HEK293 (cell line): Measurements from ENCODE around the gene ZKSCAN1.

ENCODE experiments used
- KLF9 ChIP-seq: fragments of 450-650 bp; formaldehyde crosslinking; IDR thresholded peaks from 2 replicates; pipeline ENCODE4 v1.5.1; 2016; ENCODE audit warnings: missing biosample characterization, missing genetic modification characterization, low read depth
- ZNF335 ChIP-seq: fragments of 450-650 bp; formaldehyde crosslinking; conservative IDR thresholded peaks from 2 replicates; pipeline ENCODE4 v1.5.1; 2016; ENCODE audit warnings: missing biosample characterization, missing genetic modification characterization
- TF ChIP-seq, protein P1 (sequence below): fragments of 450-650 bp; formaldehyde crosslinking; IDR thresholded peaks from 2 replicates; pipeline ENCODE4 v1.5.1; 2016; ENCODE audit warnings: missing biosample characterization, missing genetic modification characterization
- TF ChIP-seq, protein P2 (sequence below): fragments of 450-650 bp; formaldehyde crosslinking; IDR thresholded peaks from 2 replicates; pipeline ENCODE4 v1.5.1; 2016; ENCODE audit warnings: missing biosample characterization, missing genetic modification characterization
- TF ChIP-seq, protein P3 (sequence below): fragments of 450-650 bp; formaldehyde crosslinking; IDR thresholded peaks from 2 replicates; pipeline ENCODE4 v1.5.1; 2016; ENCODE audit warnings: missing biosample characterization, missing genetic modification characterization

DNA sequence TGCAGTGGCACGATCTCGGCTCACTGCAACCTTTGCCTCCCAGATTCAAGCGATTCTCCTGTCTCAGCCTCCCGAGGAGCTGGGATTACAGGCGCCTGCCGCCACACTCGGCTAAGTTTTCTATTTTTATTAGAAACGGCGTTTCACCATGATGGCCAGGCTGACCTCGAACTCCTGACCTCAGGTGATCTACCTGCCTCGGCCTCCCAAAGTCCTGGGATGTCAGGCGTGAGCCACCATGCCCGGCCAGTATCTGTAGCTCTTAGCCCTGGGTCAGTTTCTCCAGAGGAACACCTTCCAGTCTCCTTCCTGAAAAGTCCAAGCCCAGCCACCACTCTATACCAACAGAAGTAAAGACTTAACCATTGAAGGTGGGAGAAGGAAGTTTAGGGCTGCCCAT, 15.2 kb upstream of the ZKSCAN1 start:
- TF ChIP-seq, protein P1, sequence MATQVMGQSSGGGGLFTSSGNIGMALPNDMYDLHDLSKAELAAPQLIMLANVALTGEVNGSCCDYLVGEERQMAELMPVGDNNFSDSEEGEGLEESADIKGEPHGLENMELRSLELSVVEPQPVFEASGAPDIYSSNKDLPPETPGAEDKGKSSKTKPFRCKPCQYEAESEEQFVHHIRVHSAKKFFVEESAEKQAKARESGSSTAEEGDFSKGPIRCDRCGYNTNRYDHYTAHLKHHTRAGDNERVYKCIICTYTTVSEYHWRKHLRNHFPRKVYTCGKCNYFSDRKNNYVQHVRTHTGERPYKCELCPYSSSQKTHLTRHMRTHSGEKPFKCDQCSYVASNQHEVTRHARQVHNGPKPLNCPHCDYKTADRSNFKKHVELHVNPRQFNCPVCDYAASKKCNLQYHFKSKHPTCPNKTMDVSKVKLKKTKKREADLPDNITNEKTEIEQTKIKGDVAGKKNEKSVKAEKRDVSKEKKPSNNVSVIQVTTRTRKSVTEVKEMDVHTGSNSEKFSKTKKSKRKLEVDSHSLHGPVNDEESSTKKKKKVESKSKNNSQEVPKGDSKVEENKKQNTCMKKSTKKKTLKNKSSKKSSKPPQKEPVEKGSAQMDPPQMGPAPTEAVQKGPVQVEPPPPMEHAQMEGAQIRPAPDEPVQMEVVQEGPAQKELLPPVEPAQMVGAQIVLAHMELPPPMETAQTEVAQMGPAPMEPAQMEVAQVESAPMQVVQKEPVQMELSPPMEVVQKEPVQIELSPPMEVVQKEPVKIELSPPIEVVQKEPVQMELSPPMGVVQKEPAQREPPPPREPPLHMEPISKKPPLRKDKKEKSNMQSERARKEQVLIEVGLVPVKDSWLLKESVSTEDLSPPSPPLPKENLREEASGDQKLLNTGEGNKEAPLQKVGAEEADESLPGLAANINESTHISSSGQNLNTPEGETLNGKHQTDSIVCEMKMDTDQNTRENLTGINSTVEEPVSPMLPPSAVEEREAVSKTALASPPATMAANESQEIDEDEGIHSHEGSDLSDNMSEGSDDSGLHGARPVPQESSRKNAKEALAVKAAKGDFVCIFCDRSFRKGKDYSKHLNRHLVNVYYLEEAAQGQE: no peak
- TF ChIP-seq ZNF335 (tag by site-specific recombination) (no peak), KLF9 (tag by site-specific recombination) (no peak)
- TF ChIP-seq, protein P2, sequence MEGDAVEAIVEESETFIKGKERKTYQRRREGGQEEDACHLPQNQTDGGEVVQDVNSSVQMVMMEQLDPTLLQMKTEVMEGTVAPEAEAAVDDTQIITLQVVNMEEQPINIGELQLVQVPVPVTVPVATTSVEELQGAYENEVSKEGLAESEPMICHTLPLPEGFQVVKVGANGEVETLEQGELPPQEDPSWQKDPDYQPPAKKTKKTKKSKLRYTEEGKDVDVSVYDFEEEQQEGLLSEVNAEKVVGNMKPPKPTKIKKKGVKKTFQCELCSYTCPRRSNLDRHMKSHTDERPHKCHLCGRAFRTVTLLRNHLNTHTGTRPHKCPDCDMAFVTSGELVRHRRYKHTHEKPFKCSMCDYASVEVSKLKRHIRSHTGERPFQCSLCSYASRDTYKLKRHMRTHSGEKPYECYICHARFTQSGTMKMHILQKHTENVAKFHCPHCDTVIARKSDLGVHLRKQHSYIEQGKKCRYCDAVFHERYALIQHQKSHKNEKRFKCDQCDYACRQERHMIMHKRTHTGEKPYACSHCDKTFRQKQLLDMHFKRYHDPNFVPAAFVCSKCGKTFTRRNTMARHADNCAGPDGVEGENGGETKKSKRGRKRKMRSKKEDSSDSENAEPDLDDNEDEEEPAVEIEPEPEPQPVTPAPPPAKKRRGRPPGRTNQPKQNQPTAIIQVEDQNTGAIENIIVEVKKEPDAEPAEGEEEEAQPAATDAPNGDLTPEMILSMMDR (tag by site-specific recombination): no peak
- TF ChIP-seq, protein P3, sequence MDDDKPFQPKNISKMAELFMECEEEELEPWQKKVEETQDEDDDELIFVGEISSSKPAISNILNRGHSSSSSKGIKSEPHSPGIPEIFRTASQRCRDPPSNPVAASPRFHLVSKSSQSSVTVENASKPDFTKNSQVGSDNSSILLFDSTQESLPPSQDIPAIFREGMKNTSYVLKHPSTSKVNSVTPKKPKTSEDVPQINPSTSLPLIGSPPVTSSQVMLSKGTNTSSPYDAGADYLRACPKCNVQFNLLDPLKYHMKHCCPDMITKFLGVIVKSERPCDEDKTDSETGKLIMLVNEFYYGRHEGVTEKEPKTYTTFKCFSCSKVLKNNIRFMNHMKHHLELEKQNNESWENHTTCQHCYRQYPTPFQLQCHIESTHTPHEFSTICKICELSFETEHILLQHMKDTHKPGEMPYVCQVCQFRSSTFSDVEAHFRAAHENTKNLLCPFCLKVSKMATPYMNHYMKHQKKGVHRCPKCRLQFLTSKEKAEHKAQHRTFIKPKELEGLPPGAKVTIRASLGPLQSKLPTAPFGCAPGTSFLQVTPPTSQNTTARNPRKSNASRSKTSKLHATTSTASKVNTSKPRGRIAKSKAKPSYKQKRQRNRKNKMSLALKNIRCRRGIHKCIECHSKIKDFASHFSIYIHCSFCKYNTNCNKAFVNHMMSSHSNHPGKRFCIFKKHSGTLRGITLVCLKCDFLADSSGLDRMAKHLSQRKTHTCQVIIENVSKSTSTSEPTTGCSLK (tag by site-specific recombination): no peak
